Thyroid gland (tissue), 4 donors: ENCODE measurements around the gene CHRM5.

ENCODE experiments used
- POLR2A ChIP-seq, 2 donors: fragments of 450-650 bp; IDR thresholded peaks; one replicate each; pipeline ENCODE4 v1.6.1; 2017; ENCODE audit warnings: antibody characterized with exemption in 2 of 2, mild to moderate bottlenecking in 2 of 2, moderate library complexity in 1 of 2
- TF ChIP-seq, protein P1 (sequence below), 6 experiments: fragments of 200-600 bp in 3 of 6; fragments of 450-650 bp in 3 of 6; sonication (generic) in 3 of 6; IDR thresholded peaks; one replicate each; pipeline ENCODE4 v1.5.1; 2016 to 2019; ENCODE audit warnings: antibody characterized with exemption in 6 of 6, mild to moderate bottlenecking in 2 of 6, inconsistent platforms in 1 of 6, moderate library complexity in 1 of 6

- TF ChIP-seq, protein P1, sequence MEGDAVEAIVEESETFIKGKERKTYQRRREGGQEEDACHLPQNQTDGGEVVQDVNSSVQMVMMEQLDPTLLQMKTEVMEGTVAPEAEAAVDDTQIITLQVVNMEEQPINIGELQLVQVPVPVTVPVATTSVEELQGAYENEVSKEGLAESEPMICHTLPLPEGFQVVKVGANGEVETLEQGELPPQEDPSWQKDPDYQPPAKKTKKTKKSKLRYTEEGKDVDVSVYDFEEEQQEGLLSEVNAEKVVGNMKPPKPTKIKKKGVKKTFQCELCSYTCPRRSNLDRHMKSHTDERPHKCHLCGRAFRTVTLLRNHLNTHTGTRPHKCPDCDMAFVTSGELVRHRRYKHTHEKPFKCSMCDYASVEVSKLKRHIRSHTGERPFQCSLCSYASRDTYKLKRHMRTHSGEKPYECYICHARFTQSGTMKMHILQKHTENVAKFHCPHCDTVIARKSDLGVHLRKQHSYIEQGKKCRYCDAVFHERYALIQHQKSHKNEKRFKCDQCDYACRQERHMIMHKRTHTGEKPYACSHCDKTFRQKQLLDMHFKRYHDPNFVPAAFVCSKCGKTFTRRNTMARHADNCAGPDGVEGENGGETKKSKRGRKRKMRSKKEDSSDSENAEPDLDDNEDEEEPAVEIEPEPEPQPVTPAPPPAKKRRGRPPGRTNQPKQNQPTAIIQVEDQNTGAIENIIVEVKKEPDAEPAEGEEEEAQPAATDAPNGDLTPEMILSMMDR (IDR thresholded peaks at IDR 0.05) = no peak
- no peak for TF ChIP-seq POLR2A (IDR thresholded peaks at IDR 0.05)
These were observed 78.3 kb downstream of the CHRM5 start for GRCh38 chr15:34046471-34047145.
